ENCODE data around the gene ANKRD55.

Gene ANKRD55

GRCh38 chr5:56110646-56111403 is 122.3 kb downstream of the ANKRD55 start:
- TF ChIP-seq, protein P1, sequence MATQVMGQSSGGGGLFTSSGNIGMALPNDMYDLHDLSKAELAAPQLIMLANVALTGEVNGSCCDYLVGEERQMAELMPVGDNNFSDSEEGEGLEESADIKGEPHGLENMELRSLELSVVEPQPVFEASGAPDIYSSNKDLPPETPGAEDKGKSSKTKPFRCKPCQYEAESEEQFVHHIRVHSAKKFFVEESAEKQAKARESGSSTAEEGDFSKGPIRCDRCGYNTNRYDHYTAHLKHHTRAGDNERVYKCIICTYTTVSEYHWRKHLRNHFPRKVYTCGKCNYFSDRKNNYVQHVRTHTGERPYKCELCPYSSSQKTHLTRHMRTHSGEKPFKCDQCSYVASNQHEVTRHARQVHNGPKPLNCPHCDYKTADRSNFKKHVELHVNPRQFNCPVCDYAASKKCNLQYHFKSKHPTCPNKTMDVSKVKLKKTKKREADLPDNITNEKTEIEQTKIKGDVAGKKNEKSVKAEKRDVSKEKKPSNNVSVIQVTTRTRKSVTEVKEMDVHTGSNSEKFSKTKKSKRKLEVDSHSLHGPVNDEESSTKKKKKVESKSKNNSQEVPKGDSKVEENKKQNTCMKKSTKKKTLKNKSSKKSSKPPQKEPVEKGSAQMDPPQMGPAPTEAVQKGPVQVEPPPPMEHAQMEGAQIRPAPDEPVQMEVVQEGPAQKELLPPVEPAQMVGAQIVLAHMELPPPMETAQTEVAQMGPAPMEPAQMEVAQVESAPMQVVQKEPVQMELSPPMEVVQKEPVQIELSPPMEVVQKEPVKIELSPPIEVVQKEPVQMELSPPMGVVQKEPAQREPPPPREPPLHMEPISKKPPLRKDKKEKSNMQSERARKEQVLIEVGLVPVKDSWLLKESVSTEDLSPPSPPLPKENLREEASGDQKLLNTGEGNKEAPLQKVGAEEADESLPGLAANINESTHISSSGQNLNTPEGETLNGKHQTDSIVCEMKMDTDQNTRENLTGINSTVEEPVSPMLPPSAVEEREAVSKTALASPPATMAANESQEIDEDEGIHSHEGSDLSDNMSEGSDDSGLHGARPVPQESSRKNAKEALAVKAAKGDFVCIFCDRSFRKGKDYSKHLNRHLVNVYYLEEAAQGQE (IDR thresholded peaks at IDR 0.05; ENCODE audit: insufficient read depth in 1 of 2, low read depth in 2 of 2, low read length in 2 of 2) = no peak
- TF ChIP-seq POLR2AphosphoS5 (IDR thresholded peaks at IDR 0.05; ENCODE audit: low read depth, low read length) = no peak
- no peak for TF ChIP-seq TAF1 (IDR thresholded peaks at IDR 0.05; ENCODE audit: borderline replicate concordance, insufficient read depth, low read length)
- TF ChIP-seq SIN3A (IDR thresholded peaks at IDR 0.05; ENCODE audit: borderline replicate concordance, insufficient read depth, low read length) = no peak
- TF ChIP-seq FOXP2 (optimal IDR thresholded peaks at IDR 0.05; ENCODE audit: borderline replicate concordance, extremely low read depth, extremely low read length, insufficient read depth) = no peak

DNA sequence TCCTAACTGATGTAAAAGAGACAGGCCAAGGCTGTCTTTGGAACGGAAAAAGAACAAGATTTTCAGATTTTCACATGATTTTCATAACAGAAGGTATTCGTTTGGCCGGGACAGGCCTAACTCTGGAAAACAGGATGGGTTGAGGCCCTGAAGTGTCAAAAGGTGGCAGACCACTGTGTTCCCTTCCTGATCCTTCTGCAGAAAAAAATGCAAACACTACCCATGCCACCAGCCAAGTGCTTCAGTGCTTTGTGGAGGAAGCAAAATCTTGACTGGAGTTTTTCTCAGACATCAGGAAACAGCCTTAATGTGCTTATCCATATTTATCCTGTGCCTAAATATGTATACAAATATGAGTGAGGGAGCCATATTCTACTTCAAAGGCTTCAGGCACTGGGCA is 124.9 kb downstream of the ANKRD55 start:
- no peak for TF ChIP-seq SIN3A (IDR thresholded peaks at IDR 0.05; ENCODE audit: borderline replicate concordance, insufficient read depth, low read length)
- TF ChIP-seq TAF1 (IDR thresholded peaks at IDR 0.05; ENCODE audit: borderline replicate concordance, insufficient read depth, low read length) = no peak
- no peak for TF ChIP-seq POLR2AphosphoS5 (IDR thresholded peaks at IDR 0.05; ENCODE audit: low read depth, low read length)
- TF ChIP-seq FOXP2 (optimal IDR thresholded peaks at IDR 0.05; ENCODE audit: borderline replicate concordance, extremely low read depth, extremely low read length, insufficient read depth) = no peak
- TF ChIP-seq, protein P1 (IDR thresholded peaks at IDR 0.05; ENCODE audit: insufficient read depth in 1 of 2, low read depth in 2 of 2, low read length in 2 of 2) = no peak

- TF ChIP-seq SIN3A (IDR thresholded peaks at IDR 0.05; ENCODE audit: borderline replicate concordance, insufficient read depth, low read length) (no peak), TAF1 (IDR thresholded peaks at IDR 0.05; ENCODE audit: borderline replicate concordance, insufficient read depth, low read length) (no peak)
Observed at GRCh38 chr5:56106837-56107236, 126.3 kb downstream of the ANKRD55 start.

- TF ChIP-seq, protein P1 (IDR thresholded peaks at IDR 0.05; ENCODE audit: insufficient read depth in 1 of 2, low read depth in 2 of 2, low read length in 2 of 2) = no peak
- TF ChIP-seq FOXP2 (optimal IDR thresholded peaks at IDR 0.05; ENCODE audit: borderline replicate concordance, extremely low read depth, extremely low read length, insufficient read depth) = no peak
- TF ChIP-seq POLR2AphosphoS5 (IDR thresholded peaks at IDR 0.05; ENCODE audit: low read depth, low read length) = no peak
- no peak for TF ChIP-seq SIN3A (IDR thresholded peaks at IDR 0.05; ENCODE audit: borderline replicate concordance, insufficient read depth, low read length)
- no peak for TF ChIP-seq TAF1 (IDR thresholded peaks at IDR 0.05; ENCODE audit: borderline replicate concordance, insufficient read depth, low read length)
Observed at GRCh38 chr5:56105511-56106291, 127.4 kb downstream of the ANKRD55 start.

DNA sequence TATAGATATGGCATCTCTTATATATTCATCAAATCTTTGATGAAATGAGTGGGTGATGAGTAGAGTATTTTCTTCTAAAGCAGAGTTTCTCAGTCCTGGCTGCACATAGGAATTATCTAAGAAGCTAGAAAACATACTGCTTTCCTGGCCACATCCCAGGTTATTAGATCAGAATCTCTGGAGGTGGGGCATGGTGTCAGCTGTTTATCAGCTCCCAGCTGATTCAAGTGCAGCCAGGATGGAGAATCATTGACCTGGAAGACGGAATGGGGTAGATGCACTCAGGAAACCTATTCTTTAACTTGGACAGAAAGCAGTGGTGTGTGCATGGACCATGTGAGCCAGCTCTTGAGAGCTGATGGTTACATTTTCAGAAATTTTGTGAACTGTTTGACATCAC is 130.2 kb downstream of the ANKRD55 start:
- TF ChIP-seq TAF1 (IDR thresholded peaks at IDR 0.05; ENCODE audit: borderline replicate concordance, insufficient read depth, low read length) (no peak), POLR2AphosphoS5 (IDR thresholded peaks at IDR 0.05; ENCODE audit: low read depth, low read length) (no peak), SIN3A (IDR thresholded peaks at IDR 0.05; ENCODE audit: borderline replicate concordance, insufficient read depth, low read length) (no peak), FOXP2 (optimal IDR thresholded peaks at IDR 0.05; ENCODE audit: borderline replicate concordance, extremely low read depth, extremely low read length, insufficient read depth) (no peak)
- TF ChIP-seq, protein P1 (IDR thresholded peaks at IDR 0.05; ENCODE audit: insufficient read depth in 1 of 2, low read depth in 2 of 2, low read length in 2 of 2) = no peak
